ENCODE results near the gene AGO3. TPM values are rescaled to one million over a fixed set of nuclear protein-coding genes. Genes with fewer than 3 reads are reported as not detected.

Gene AGO3
- total and polyA plus RNA-seq, 10 of the 15 experiments (the other 5 are each of a cell fraction or from before 2014, with no cell fraction given), result 3.9 to 35.2 (median 12.5) TPM

DNA sequence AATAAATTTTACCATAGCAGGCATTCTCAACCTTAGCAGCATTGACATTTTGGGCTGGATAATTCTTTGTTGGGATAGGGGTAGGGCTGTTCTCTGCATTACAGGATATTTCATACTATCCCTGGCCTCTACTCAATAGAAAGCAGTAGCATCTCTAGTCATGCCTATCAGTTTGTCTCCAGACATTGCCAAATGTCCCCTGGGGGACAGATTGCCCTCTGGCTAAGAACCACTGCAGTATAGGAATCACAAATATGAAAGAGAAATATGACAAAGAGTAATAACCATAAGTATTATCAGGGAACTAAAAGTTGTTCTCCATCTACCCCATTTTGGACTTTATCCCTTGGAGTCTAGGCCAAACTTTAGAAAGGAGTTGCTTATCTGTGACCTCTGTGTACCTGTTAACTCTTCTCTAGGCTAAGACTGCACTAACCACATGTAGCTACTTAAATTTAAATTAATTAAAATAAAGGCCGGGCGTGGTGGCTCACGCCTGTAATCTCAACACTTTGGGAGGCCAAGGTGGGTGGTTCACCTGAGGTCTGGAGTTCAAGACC, 76.1 kb downstream of the AGO3 start:
- ChIA-PET SMC1A (ENCODE audit: uncharacterized antibody, unreplicated experiment) (interaction anchor here (1.2 to 1.4 kb wide), 2 partner anchors 9 to 402 kb away, joined by 3 to 4 read pairs; no protein-coding TSS in a partner anchor), RAD21 (ENCODE audit: unreplicated experiment) (no interaction called here), CTCF (interaction anchor here (1.6 kb wide), 1 partner anchor 127 kb away, joined by 3 read pairs; no protein-coding TSS in a partner anchor), POLR2A (interaction anchor here (0.6 to 1.1 kb wide), 2 partner anchors 27 to 215 kb away, joined by 3 to 4 read pairs; no protein-coding TSS in a partner anchor)
- H3K27ac ChIP-seq (ENCODE audit: control insufficient read depth, insufficient read depth), result no peak overlapping the region
- H3K79me2 ChIP-seq (ENCODE audit: control insufficient read depth, insufficient read depth, low read length), result no peaks in the 10 kb centered on the region
- no peaks in the 10 kb centered on the region for H3K9me3 ChIP-seq (replicated peaks; ENCODE audit: control insufficient read depth, insufficient read depth, low read length)
- intact Hi-C loops (cut with micrococcal nuclease; ENCODE audit: unreplicated experiment), result no loop called here
- H3K27me3 ChIP-seq (replicated peaks in 1 of 2; ENCODE audit: control insufficient read depth in 2 of 2, insufficient read depth in 2 of 2, low read length in 1 of 2), result no peaks in the 10 kb centered on the region
- BruUV-seq (replicated peaks), result TSS peak; percentile 48
- no peak overlapping the region for H3K4me3 ChIP-seq
- TF ChIP-seq ZNF207 (IDR thresholded peaks at IDR 0.05; ENCODE audit: borderline replicate concordance) (no peak), EGR1 (IDR thresholded peaks at IDR 0.05; ENCODE audit: borderline replicate concordance in 1 of 2, low read depth in 2 of 2, low read length in 2 of 2) (no peak), ZNF384 (IDR thresholded peaks at IDR 0.05; ENCODE audit: borderline replicate concordance, low read depth, low read length) (no peak), RELB (IDR thresholded peaks at IDR 0.05; ENCODE audit: low read depth) (no peak), TAF1 (IDR thresholded peaks at IDR 0.05; ENCODE audit: borderline replicate concordance, low read depth, low read length) (no peak), SRF (IDR thresholded peaks at IDR 0.05; ENCODE audit: low read depth in 2 of 2, low read length in 2 of 2) (no peak), E2F4 (IDR thresholded peaks at IDR 0.05; ENCODE audit: low read depth, low read length) (no peak), NR2F1 (conservative IDR thresholded peaks at IDR 0.05) (no peak), SMARCA5 (IDR thresholded peaks at IDR 0.05) (no peak)
- FAIRE-seq (no peak), ATAC-seq (no peak), DNase-seq (ENCODE audit: low read depth, low spot score) (no peak)
- in situ Hi-C loops (cut with MboI), result no loop called here
- H3K4me1 ChIP-seq (ENCODE audit: control insufficient read depth, insufficient read depth, low read length), result no peaks in the 10 kb centered on the region
- 100% methylated on average over 3 of the region's 3 CpGs for WGBS (ENCODE audit: insufficient coverage, insufficient replicate concordance, low lambda C conversion rate, missing lambda C conversion rate)
- no peak overlapping the region for H3K9ac ChIP-seq (ENCODE audit: control insufficient read depth, insufficient read depth, low read length)
- H3K36me3 ChIP-seq (ENCODE audit: control insufficient read depth in 2 of 2, insufficient read depth in 2 of 2, low read length in 1 of 2), result peaks cover 0 to 4% of the 10 kb centered on the region in 2 experiments; a peak in 1 of 4 replicates
- no peak overlapping the region for H3K4me2 ChIP-seq (ENCODE audit: control insufficient read depth, insufficient read depth)
- H2AFZ ChIP-seq (ENCODE audit: control insufficient read depth, low read depth, low read length), result no peak overlapping the region
- no peaks in the 10 kb centered on the region for H4K20me1 ChIP-seq (ENCODE audit: control insufficient read depth, insufficient read depth)
